Renal pelvis (tissue), 4 donors: Measurements from ENCODE around the gene IL15. TPM values are rescaled to one million over a fixed set of nuclear protein-coding genes. Genes with fewer than 3 reads are reported as not detected.
"Not testable (repeated sequence)": the region's sequence is repeated elsewhere in the genome, so short reads cannot be mapped to it uniquely, and the experiment has no call there.

Experiments used
- DNase-seq: peaks from one replicate; pipeline ENCODE4 v3.0.0-alpha.2; 2013
- polyA plus RNA-seq, 3 donors: library from polyadenylated mRNA; unstranded; fragments of 120-200 nt; gene quantifications; one replicate each; pipeline ENCODE4 v1.2.1, GENCODE V29; 2013; ENCODE audit not compliant: insufficient read length in 3 of 3

IL15 gene
- polyA plus RNA-seq, 3 donors = 1.1 to 1.5 (median 1.4) TPM

- DNase-seq = no peak
Observed at GRCh38 chr4:141645611-141646340, 9.4 kb downstream of the IL15 start.

GRCh38 chr4:141646969-141647368 lies 10.6 kb downstream of the IL15 start:
- no peak for DNase-seq

GRCh38 chr4:141647966-141648365 lies 11.6 kb downstream of the IL15 start:
- DNase-seq = no peak

- DNase-seq = peak; percentile 36
Observed at GRCh38 chr4:141652161-141652778, 15.9 kb downstream of the IL15 start.

- no peak for DNase-seq
Observed at GRCh38 chr4:141654098-141654497, 17.7 kb downstream of the IL15 start.

- DNase-seq = no peak
Observed at GRCh38 chr4:141656031-141656430, 19.6 kb downstream of the IL15 start.

GRCh38 chr4:141657550-141658250 lies 21.3 kb downstream of the IL15 start:
- no peak for DNase-seq

- no peak for DNase-seq
Observed at GRCh38 chr4:141658309-141658708, 21.9 kb downstream of the IL15 start.

- no peak for DNase-seq
Observed at GRCh38 chr4:141659539-141659938, 23.2 kb downstream of the IL15 start.

GRCh38 chr4:141660880-141661279 lies 24.5 kb downstream of the IL15 start:
- no peak for DNase-seq

- no peak for DNase-seq
Observed at GRCh38 chr4:141668200-141668910, 32.0 kb downstream of the IL15 start.

- DNase-seq = no peak
Observed at GRCh38 chr4:141669501-141669900, 33.1 kb downstream of the IL15 start.

- DNase-seq = no peak
Observed at GRCh38 chr4:141675384-141675783, 39.0 kb downstream of the IL15 start.

- DNase-seq = no peak
Observed at GRCh38 chr4:141676087-141676670, 39.8 kb downstream of the IL15 start.

GRCh38 chr4:141680060-141680459 lies 43.7 kb downstream of the IL15 start:
- DNase-seq = no peak

- no peak for DNase-seq
Observed at GRCh38 chr4:141684785-141685184, 48.4 kb downstream of the IL15 start.

GRCh38 chr4:141686146-141686775 lies 49.9 kb downstream of the IL15 start:
- DNase-seq = no peak

GRCh38 chr4:141686879-141687278 lies 50.5 kb downstream of the IL15 start:
- no peak for DNase-seq

GRCh38 chr4:141689726-141690296 lies 53.4 kb downstream of the IL15 start:
- not testable (repeated sequence) for DNase-seq

- not testable (repeated sequence) for DNase-seq
Observed at GRCh38 chr4:141691247-141691646, 54.9 kb downstream of the IL15 start.

- no peak for DNase-seq
Observed at GRCh38 chr4:141692081-141692480, 55.7 kb downstream of the IL15 start.
